ENCODE measurements around the gene ALG9.
"Not testable (repeated sequence)": the region's sequence is repeated elsewhere in the genome, so short reads cannot be mapped to it uniquely, and the experiment has no call there.

ALG9 gene, protein sequence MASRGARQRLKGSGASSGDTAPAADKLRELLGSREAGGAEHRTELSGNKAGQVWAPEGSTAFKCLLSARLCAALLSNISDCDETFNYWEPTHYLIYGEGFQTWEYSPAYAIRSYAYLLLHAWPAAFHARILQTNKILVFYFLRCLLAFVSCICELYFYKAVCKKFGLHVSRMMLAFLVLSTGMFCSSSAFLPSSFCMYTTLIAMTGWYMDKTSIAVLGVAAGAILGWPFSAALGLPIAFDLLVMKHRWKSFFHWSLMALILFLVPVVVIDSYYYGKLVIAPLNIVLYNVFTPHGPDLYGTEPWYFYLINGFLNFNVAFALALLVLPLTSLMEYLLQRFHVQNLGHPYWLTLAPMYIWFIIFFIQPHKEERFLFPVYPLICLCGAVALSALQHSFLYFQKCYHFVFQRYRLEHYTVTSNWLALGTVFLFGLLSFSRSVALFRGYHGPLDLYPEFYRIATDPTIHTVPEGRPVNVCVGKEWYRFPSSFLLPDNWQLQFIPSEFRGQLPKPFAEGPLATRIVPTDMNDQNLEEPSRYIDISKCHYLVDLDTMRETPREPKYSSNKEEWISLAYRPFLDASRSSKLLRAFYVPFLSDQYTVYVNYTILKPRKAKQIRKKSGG

DNA sequence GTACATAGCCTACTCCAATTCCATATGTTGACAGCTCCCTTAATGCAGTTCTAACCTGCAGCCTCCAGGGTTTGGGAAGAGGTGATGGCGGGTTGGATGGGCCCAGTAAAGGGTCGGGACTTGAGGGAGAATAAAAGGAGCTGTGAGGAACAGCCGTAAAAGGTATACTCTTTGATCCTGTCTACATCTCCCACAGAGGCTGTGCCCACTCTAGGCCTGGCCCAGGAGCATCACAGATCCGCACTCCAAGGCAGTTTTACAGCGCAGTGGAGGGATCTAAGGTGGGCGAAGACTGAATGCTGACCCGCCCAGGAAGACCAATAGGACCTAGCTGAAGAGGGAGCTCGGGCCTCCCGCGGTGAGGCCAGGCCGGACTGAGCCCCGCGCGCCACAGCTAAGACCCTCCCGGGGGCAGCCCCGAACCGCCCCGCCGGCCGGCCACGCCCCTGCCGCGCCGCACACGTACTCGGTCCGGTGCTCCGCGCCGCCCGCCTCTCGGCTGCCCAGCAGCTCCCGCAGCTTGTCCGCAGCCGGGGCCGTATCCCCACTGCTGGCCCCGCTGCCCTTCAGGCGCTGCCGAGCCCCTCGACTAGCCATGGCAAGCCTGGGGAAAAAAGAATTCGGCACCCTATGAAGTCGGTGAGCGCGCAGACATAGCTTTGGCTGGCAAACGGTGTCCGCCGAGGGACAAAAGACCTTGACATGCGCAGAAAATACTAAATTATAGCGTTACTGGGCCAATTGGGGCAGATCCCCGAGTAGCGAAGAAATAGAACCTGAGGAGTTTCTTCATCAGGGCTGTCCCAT is at the start of gene ALG9:
Gene ALG9 (minus strand): TSS at position 696 of the 807 bp plus-strand sequence. CDS start 99 bp downstream, at position 597.
- DNase-seq = peak; percentile 90 to 93

- no peak for DNase-seq
Observed at GRCh38 chr11:111920908-111921307, 49.5 kb upstream of the ALG9 start.

- DNase-seq = no peak
Observed at GRCh38 chr11:111918390-111919256, 47.2 kb upstream of the ALG9 start, which contains the start of gene C11orf52. TSS of gene C11orf52 (plus strand) at chr11:111918913. CDS start at chr11:111918973, 60 bp downstream.

DNA sequence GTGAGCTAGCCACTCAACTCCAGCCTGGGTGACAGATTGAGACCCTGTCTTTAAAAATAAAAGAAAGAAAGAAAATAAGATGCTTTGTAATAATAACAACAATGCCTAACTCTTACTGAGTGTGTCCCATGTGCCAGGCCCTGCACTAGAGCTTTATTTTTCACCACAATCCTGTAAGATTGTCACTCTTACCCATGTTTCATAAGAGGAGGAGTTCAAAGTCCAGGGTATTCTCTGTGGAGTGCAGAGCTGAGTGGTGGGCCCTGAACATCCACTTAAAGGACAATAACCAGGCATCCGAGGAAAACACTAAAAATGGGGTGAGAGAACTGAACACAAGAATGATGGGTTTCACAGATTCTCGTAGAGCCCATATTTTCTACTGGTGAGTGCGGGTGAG is 46.4 kb upstream of the ALG9 start:
- no peak for DNase-seq

DNA sequence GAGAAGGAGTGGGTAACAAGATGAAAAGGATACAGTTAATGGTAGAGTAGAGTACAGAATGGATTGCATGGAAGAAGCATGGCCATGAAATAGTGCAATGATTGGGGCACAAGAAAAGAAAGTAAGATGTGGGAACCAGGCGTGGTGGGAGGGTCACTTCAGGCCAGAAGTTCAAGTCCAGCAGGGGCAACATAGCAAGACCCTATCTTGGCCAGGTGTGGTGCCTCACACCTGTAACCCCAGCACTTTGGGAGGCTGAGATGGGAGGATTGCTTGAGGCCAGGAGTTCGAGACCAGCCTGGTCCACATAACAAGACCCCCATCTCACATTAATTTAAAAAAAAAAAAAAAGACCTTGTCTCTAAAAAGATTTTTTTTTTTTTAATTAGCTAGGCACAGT is 45.9 kb upstream of the ALG9 start:
- no peak for DNase-seq

- DNase-seq = no peak
Observed at GRCh38 chr11:111916768-111917167, 45.4 kb upstream of the ALG9 start.

DNA sequence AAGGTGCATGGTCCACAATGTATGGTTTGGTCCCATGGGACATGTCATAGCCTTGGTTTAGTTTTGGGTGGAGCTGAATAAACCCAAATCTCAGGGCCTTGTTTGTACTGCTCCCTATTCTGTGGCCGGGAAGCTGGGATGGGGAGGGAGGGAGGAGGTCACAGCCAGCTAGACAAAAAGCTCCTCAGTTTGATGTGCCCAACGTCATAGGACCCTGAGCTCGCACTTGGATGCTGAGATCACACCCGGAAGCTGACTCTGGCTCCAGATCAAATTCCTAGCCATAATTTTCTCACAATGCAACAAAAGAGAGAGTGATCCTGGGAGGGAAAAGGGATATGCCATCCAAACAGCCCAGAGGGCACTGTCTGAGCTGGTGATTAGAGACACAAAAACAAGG is 42.6 kb upstream of the ALG9 start:
- DNase-seq = no peak

DNA sequence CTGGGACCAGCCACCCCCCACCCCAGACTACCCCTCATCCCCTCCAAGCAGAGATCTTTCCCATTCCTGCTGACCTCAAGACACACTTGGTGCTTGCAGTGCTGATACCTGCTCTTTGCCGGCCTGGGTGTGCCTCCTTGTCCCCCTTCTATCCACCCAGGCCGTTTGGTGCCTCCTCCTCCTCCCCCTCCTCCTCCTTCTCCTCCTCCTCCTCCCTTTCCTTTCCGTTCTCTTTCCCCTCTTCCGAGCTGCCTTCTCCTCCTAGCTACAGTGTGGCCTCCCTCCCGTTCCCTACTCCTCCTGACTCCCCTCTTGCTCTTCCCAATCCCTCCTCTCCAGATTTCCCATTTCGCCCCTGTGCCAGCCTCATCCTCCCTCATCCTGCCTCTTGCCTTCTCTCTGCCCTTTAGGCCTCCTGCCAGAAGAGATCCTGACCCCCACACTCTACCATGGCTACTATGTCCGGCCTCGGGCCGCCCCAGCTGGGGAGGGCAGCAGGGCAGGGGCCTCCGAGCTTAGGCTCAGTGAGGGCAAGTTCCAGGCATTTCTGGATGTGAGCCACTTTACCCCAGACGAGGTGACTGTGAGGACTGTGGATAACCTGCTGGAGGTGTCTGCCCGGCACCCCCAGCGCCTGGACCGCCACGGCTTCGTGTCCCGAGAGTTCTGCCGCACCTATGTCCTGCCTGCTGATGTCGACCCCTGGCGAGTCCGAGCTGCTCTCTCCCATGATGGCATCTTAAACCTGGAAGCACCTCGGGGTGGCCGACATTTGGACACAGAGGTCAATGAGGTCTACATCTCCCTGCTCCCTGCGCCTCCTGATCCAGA is 41.9 kb upstream of the ALG9 start:
- DNase-seq = no peak

GRCh38 chr11:111912535-111912934 is 41.2 kb upstream of the ALG9 start, which contains the start of gene HSPB2:
TSS of gene HSPB2 (plus strand) at chr11:111912734. CDS start at chr11:111912830, 96 bp downstream.
- no peak for DNase-seq

GRCh38 chr11:111911563-111912401 is 40.4 kb upstream of the ALG9 start, which contains the start of gene CRYAB:
TSS of gene CRYAB (minus strand) at chr11:111911770. CDS start at chr11:111911724, 46 bp downstream.
- no peak for DNase-seq

DNA sequence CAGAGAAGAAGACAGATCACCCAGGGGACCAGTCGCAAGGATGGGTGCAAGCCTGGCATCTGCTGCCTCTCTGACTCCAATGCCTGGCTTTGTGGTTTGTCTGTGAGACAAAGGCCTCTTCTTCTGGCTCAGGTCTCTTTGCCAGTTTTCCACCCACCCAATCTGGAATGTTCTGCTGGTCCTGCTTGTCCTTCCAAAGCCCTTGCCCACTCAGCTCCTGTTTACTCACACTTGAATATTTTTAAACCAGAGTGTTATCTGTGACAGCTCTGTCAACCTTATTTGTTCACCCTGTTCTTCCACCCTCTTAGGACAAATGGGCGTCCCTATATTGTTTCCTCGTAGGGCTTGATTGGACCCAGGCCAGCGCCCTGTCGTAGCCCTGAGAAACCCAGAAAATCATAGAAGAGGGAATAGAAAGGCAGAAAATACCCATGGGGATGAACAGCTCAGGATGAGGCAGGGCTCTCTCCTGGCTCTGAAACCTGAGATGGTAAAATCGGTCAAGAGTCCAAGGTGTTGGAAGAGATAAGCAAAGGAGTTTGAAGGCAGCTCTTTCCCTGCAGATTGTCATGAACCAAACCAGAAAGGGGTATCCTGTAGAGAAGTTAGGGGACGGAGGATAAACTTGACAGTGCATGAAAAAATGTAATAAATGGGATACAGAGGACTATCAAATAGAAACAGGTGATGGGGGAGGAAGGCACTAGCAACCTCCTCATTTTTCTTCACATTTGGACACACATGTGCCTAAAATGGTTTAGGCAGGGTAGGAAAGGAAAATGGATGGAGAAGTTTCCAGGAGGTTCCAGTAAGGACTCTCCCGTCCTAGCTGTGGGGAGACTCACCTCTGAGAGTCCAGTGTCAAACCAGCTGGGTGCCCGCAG is 39.5 kb upstream of the ALG9 start:
- DNase-seq = no peak

- DNase-seq = no peak
Observed at GRCh38 chr11:111909378-111909777, 38.0 kb upstream of the ALG9 start.

GRCh38 chr11:111908639-111909305 is 37.4 kb upstream of the ALG9 start:
- no peak for DNase-seq

DNA sequence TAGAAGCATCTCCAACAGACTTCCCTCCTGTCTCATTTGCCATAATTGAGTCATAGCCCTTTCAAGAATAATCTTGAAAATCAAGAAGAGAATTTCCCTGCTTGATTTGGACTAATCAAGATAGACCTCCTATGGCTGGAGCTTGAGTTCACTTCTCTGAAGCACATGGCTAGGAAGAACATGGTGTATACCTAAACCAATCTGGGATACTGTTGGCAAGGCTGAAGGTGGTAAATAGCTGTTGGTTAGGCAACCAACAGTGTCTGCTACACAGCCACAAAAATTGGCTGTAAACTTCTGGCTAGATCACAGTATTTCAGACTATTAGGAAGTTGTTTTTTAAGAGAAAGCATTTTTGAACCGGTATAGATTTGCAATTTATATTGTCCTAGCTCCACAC is 35.3 kb upstream of the ALG9 start:
- no peak for DNase-seq

DNA sequence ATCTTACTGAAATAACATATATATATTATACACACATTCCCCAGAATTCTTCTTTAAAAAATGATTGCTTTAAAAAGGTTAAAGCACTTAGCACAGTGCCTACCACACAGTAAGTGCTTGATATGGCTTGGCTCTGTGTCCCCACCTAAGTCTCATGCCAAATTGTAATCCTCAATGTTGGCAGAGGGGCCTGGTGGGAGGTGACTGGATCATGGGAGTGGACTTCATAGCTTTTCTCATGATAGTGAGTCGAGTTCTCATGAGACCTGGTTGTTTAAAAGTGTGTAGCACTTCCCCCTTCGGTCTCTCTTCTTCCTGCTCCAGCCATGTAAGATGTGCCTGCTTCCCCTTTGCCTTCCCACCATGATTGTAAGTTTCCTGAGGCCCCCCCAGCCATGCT is 34.0 kb upstream of the ALG9 start:
- no peak for DNase-seq

GRCh38 chr11:111886844-111887243 is 15.5 kb upstream of the ALG9 start:
- DNase-seq = no peak

DNA sequence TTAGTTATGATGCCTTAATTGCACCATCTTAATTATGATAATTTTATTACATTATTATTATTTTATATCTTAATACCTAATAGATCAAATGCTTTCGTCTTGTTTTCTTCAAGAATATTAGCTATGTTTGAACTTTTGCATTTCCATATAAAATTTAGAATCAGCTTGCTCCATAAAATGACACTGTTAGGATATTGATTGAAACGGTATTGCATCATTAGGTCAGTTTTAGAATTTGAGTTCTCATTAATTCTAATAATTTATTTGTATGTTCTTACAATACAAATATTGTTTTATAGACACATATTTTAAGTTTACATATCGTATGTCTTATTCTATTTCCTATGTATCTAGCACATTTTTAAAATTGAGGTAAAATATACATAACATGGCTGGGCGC is 14.7 kb upstream of the ALG9 start:
- no peak for DNase-seq

- DNase-seq = not testable (repeated sequence)
Observed at GRCh38 chr11:111885053-111885452, 13.7 kb upstream of the ALG9 start.

DNA sequence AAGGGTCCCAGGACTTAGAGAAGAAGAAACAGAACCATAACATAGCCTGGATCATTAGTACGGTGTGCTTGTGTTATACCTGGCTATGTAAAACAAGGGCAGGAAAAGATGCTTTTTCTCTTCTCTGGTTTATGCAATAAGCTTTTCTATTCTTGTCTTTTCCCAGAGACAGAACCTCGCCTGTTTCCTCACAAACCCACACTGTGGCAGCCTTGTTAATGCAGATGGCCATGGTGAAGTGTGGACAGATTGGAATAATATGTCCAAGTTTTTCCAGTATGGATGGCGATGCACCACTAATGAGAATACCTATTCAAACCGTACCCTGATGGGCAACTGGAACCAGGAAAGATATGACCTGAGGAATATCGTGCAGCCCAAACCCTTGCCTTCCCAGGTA is 10.8 kb upstream of the ALG9 start:
- no peak for DNase-seq

Data from stimulated activated CD4-positive, alpha-beta T cell treated with anti-CD3 and anti-CD28 coated beads, Interleukin-2, amount 100 ng/mL, for 48 hours (primary cell).